B cell (primary cell): ENCODE results near the gene ANKRD65. TPM values are rescaled to one million over a fixed set of nuclear protein-coding genes. Genes with fewer than 3 reads are reported as not detected.
"Not testable (repeated sequence)": the region's sequence is repeated elsewhere in the genome, so short reads cannot be mapped to it uniquely, and the experiment has no call there.

Experiments
- ATAC-seq: fragments of 200-7000 bp; cut with Tn5 transposase; one replicate; pipeline ENCODE4 v1.10.0; 2021; ENCODE audit warnings: low read depth, mild to moderate bottlenecking, moderate number of reproducible peaks, moderate library complexity
- CTCF ChIA-PET: fragments of 350-600 bp; sonication (Branson Sonifier 250); formaldehyde crosslinking; loops from one replicate; lab custom pipeline; 2021; ENCODE audit warnings: antibody characterized with exemption, inconsistent platforms; lab: Charles Lee
- POLR2A ChIA-PET: fragments of 350-600 bp; sonication (Branson Sonifier 250); formaldehyde crosslinking; loops from one replicate; lab custom pipeline; 2021; ENCODE audit warnings: antibody characterized with exemption; lab: Charles Lee
- DNase-seq: peaks from one replicate; pipeline ENCODE4 v3.0.0; 2013
- H2AFZ ChIP-seq: 2 replicates; pipeline ENCODE4 v1.6.1; 2012; ENCODE audit warnings: mild to moderate bottlenecking, low read depth, low read length; ENCODE audit not compliant: insufficient read depth, poor library complexity, severe bottlenecking
- H3K27ac ChIP-seq, 2 donors: 1 replicate in 1 of 2; 2 replicates in 1 of 2; pipeline ENCODE4 v1.5.1; 2012 to 2013; ENCODE audit warnings: low read length in 2 of 2, mild to moderate bottlenecking in 2 of 2, moderate library complexity in 1 of 2
- H3K27me3 ChIP-seq, 4 experiments: fragments of 200-600 bp in 1 of 4; sonication (generic) in 1 of 4; replicated peaks in 1 of 4; 1 replicate in 2 of 4; 2 replicates in 2 of 4; pipeline versions ENCODE4 v1.6.1 to v1.7.0; 2013 to 2016; ENCODE audit warnings: low read length in 3 of 4, mild to moderate bottlenecking in 2 of 4, mixed read lengths in 1 of 4, moderate library complexity in 1 of 4; ENCODE audit not compliant: insufficient read depth in 4 of 4, control insufficient read depth in 3 of 4; ENCODE audit errors: control extremely low read depth in 1 of 4
- H3K36me3 ChIP-seq, 2 experiments: replicated peaks in 1 of 2; 1 replicate in 1 of 2; 2 replicates in 1 of 2; pipeline versions ENCODE4 v1.6.1 to v1.7.1; 2013; ENCODE audit warnings: low read length in 1 of 2; ENCODE audit not compliant: insufficient read depth in 2 of 2, control insufficient read depth in 1 of 2; ENCODE audit errors: control extremely low read depth in 1 of 2, extremely low read depth in 1 of 2
- H3K4me1 ChIP-seq, 2 donors: fragments of 200-600 bp in 1 of 2; sonication (generic) in 1 of 2; 1 replicate in 1 of 2; 2 replicates in 1 of 2; pipeline versions ENCODE4 v1.5.1 to v1.6.1; 2013 to 2017; ENCODE audit warnings: low read length in 2 of 2; ENCODE audit not compliant: control insufficient read depth in 2 of 2, insufficient read depth in 2 of 2
- H3K4me2 ChIP-seq: replicated peaks from 2 replicates; pipeline ENCODE3; 2012; ENCODE audit warnings: mild to moderate bottlenecking, low read depth, low read length; ENCODE audit not compliant: poor library complexity, severe bottlenecking
- H3K4me3 ChIP-seq, 5 experiments: fragments of 200-600 bp in 1 of 5; sonication (generic) in 1 of 5; 1 replicate in 3 of 5; 2 replicates in 2 of 5; pipeline versions ENCODE4 v1.5.1 to v1.7.0; 2011 to 2016; ENCODE audit warnings: low read length in 4 of 5, mild to moderate bottlenecking in 4 of 5, low read depth in 2 of 5, control low read depth in 1 of 5, moderate library complexity in 1 of 5; ENCODE audit not compliant: insufficient read depth in 1 of 5; ENCODE audit errors: control extremely low read depth in 1 of 5, extremely low read depth in 1 of 5
- H3K79me2 ChIP-seq: fragments of 200-600 bp; sonication (generic); one replicate; pipeline ENCODE4 v1.6.0; 2016; ENCODE audit warnings: low read length; ENCODE audit not compliant: control insufficient read depth, insufficient read depth
- H3K9ac ChIP-seq: fragments of 200-600 bp; sonication (generic); 2 replicates; pipeline ENCODE4 v1.6.1; 2017; ENCODE audit warnings: mild to moderate bottlenecking, low read length, moderate library complexity
- H3K9me3 ChIP-seq, 3 donors: one replicate each; pipeline versions ENCODE4 v1.6.1 to v1.7.1; 2013; ENCODE audit warnings: low read length in 2 of 3; ENCODE audit not compliant: control insufficient read depth in 2 of 3, insufficient read depth in 1 of 3; ENCODE audit errors: control extremely low read depth in 1 of 3
- H4K20me1 ChIP-seq: 2 replicates; pipeline ENCODE4 v1.6.0; 2012; ENCODE audit warnings: mild to moderate bottlenecking, low read length; ENCODE audit not compliant: insufficient read depth, control insufficient read depth, poor library complexity, severe bottlenecking
- H3K27ac Mint-ChIP-seq: one replicate; pipeline ENCODE4 v1.8.0; 2021; ENCODE audit warnings: mixed read lengths
- H3K27me3 Mint-ChIP-seq: one replicate; pipeline ENCODE4 v1.8.0; 2021; ENCODE audit warnings: mixed read lengths
- H3K4me1 Mint-ChIP-seq: one replicate; pipeline ENCODE4 v1.8.0; 2021; ENCODE audit warnings: mixed read lengths
- H3K4me3 Mint-ChIP-seq: one replicate; pipeline ENCODE4 v1.8.0; 2021; ENCODE audit warnings: mixed read lengths
- H3K9me3 Mint-ChIP-seq: one replicate; pipeline ENCODE4 v1.8.0; 2022; ENCODE audit warnings: mixed read lengths; ENCODE audit not compliant: insufficient read depth
- EZH2 ChIP-seq: IDR thresholded peaks from 2 replicates; pipeline ENCODE4 v1.6.1; 2012; ENCODE audit warnings: borderline replicate concordance, low read depth, mild to moderate bottlenecking, moderate library complexity, low read length; ENCODE audit not compliant: insufficient read depth, poor library complexity, severe bottlenecking
- WGBS: methylation state at CpG from one replicate; pipeline ENCODE4 v1.1.5; 2013; ENCODE audit warnings: missing lambda C conversion rate; ENCODE audit not compliant: insufficient coverage; 5-methylcytosine and 5-hydroxymethylcytosine counted together
- intact Hi-C: fragments of 100-400 bp; cut with micrococcal nuclease; formaldehyde crosslinking; loops from one replicate; pipeline ENCODE4 v1.10.0; 2022
- polyA plus RNA-seq: library from polyadenylated mRNA; depleted of rRNA; stranded (reverse); fragments of >200 nt; gene quantifications from 2 replicates; pipeline ENCODE4 v1.2.3, GENCODE V29; 2012
- total RNA-seq, 2 donors: library from RNA; stranded (reverse); fragments of 120-200 nt in 1 of 2; gene quantifications; 1 replicate in 1 of 2; 2 replicates in 1 of 2; pipeline versions ENCODE4 v1.2.3 to v1.2.4, GENCODE V29; 2013 to 2022
- TF ChIP-seq, protein P1 (sequence below): fragments of 200-600 bp; IDR thresholded peaks from one replicate; pipeline ENCODE4 v1.8.0; 2022; ENCODE audit warnings: antibody characterized with exemption, mild to moderate bottlenecking

ANKRD65 gene
- total and polyA plus RNA-seq, 2 donors (not counting 1 experiment from before 2014, with no cell fraction given): 0.12 TPM; not detected in 1

DNA sequence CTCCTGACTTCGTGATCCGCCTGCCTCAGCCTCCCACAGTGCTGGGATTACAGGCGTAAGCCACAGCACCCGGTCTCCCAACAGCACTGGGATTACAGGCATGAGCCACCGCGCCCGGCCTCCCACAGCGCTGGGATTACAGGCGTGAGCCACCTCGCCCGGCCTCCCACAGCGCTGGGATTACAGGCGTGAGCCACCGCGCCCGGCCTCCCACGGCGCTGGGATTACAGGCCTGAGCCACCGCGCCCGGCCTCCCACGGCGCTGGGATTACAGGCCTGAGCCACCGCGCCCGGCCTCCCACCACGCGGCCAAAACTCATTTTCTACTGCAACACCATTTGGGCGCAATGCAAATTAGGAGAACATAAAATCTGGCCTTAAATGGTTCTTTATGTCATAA, 35.7 kb downstream of the ANKRD65 start:
- H3K79me2 ChIP-seq: peaks cover 35% of the 10 kb centered on the region
- H3K4me3 Mint-ChIP-seq, H3K9me3 ChIP-seq, H3K4me3 ChIP-seq, H3K9ac ChIP-seq, H3K27ac Mint-ChIP-seq, H3K27ac ChIP-seq, POLR2A ChIA-PET, H3K9me3 Mint-ChIP-seq, H3K4me1 ChIP-seq, ATAC-seq, intact Hi-C loops, DNase-seq, H3K4me2 ChIP-seq, H3K4me1 Mint-ChIP-seq, H3K27me3 Mint-ChIP-seq, H3K27me3 ChIP-seq, H2AFZ ChIP-seq: not testable (repeated sequence)
- 93% methylated on average over 17 of the region's 29 CpGs for WGBS
- CTCF ChIA-PET: interaction anchor here (1.0 kb wide), 1 partner anchor 10 kb away, joined by 3 read pairs; no protein-coding TSS in a partner anchor
- H4K20me1 ChIP-seq: peaks cover 30% of the 10 kb centered on the region
- H3K36me3 ChIP-seq: peaks cover 9 to 47% of the 10 kb centered on the region in 2 experiments

DNA sequence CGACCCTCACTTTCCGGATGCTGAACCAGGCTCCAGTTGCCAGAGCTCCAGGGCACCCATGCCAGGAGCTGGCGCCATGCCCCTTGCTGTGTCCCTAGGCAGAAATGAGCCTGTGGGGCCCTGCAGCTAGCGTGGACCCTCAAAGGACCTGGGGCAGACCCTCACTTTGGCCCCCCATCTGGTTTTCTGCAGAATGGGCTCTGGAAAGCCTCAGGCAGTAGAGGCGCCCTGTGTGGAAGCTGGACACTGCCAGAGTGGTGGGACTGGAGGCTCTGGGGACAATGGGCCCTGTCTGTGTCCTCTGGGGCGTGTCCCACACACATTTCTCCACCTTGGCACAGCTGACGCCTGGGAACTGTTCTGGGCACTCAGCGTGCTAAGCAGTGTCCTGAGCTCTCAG, 39.8 kb downstream of the ANKRD65 start:
- no peak for TF ChIP-seq EZH2
- TF ChIP-seq, protein P1, sequence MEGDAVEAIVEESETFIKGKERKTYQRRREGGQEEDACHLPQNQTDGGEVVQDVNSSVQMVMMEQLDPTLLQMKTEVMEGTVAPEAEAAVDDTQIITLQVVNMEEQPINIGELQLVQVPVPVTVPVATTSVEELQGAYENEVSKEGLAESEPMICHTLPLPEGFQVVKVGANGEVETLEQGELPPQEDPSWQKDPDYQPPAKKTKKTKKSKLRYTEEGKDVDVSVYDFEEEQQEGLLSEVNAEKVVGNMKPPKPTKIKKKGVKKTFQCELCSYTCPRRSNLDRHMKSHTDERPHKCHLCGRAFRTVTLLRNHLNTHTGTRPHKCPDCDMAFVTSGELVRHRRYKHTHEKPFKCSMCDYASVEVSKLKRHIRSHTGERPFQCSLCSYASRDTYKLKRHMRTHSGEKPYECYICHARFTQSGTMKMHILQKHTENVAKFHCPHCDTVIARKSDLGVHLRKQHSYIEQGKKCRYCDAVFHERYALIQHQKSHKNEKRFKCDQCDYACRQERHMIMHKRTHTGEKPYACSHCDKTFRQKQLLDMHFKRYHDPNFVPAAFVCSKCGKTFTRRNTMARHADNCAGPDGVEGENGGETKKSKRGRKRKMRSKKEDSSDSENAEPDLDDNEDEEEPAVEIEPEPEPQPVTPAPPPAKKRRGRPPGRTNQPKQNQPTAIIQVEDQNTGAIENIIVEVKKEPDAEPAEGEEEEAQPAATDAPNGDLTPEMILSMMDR: no peak
- ChIA-PET CTCF (interaction anchor here (1.1 kb wide), 1 partner anchor 10 kb away, joined by 3 read pairs; no protein-coding TSS in a partner anchor), POLR2A (interaction anchor here (1.1 kb wide), 1 partner anchor 15 kb away, joined by 3 read pairs; no protein-coding TSS in a partner anchor)
- Histone ChIP-seq H3K27ac (no peak overlapping the region), H3K79me2 (peaks cover 18% of the 10 kb centered on the region), H3K4me2 (no peak overlapping the region), H3K9me3 (no peaks in the 10 kb centered on the region), H3K9ac (no peak overlapping the region), H3K36me3 (peaks cover 1 to 9% of the 10 kb centered on the region in 2 experiments), H3K27me3 (no peaks in the 10 kb centered on the region), H4K20me1 (peaks cover 7% of the 10 kb centered on the region), H2AFZ (no peak overlapping the region), H3K4me1 (no peaks in the 10 kb centered on the region), H3K4me3 (no peak overlapping the region)
- intact Hi-C loops: no loop called here
- no peak for ATAC-seq
- DNase-seq: no peak
- H3K27me3 Mint-ChIP-seq: no peaks in the 10 kb centered on the region
- no peaks in the 10 kb centered on the region for H3K9me3 Mint-ChIP-seq
- H3K4me3 Mint-ChIP-seq: no peak overlapping the region
- no peak overlapping the region for H3K27ac Mint-ChIP-seq
- H3K4me1 Mint-ChIP-seq: no peaks in the 10 kb centered on the region
- WGBS: 84% methylated on average over 8 of the region's 8 CpGs
